SK-N-SH (cell line): ENCODE data around the gene ETS2.

Experiments
- ELF1 ChIP-seq: IDR thresholded peaks from 2 replicates; pipeline ENCODE4 v1.4.0; 2012
- EZH2phosphoT487 ChIP-seq: fragments of 200-600 bp; sonication (generic); IDR thresholded peaks from 2 replicates; pipeline ENCODE4 v1.6.1; 2017; ENCODE audit warnings: low read depth, mixed run types, mild to moderate bottlenecking, antibody characterized with exemption, moderate library complexity, borderline replicate concordance
- FOXM1 ChIP-seq: IDR thresholded peaks from 2 replicates; pipeline ENCODE4 v1.4.0; 2012; ENCODE audit warnings: low read depth, mild to moderate bottlenecking
- MEF2A ChIP-seq: IDR thresholded peaks from 2 replicates; pipeline ENCODE4 v1.4.0; 2012; ENCODE audit warnings: low read depth, borderline replicate concordance
- RCOR1 ChIP-seq: fragments of 150-350 bp; IDR thresholded peaks from 2 replicates; pipeline ENCODE4 v1.6.1; 2017; ENCODE audit warnings: antibody characterized with exemption, low read length
- TCF12 ChIP-seq: IDR thresholded peaks from 2 replicates; pipeline ENCODE4 v1.4.0; 2012
- YY1 ChIP-seq: IDR thresholded peaks from 2 replicates; pipeline ENCODE4 v1.4.0; 2012; ENCODE audit warnings: low read depth, mild to moderate bottlenecking
- TF ChIP-seq, protein P1 (sequence below): fragments of 200-600 bp; sonication (generic); IDR thresholded peaks from 2 replicates; pipeline ENCODE4 v1.6.1; 2017; ENCODE audit warnings: antibody characterized with exemption, mild to moderate bottlenecking, moderate library complexity
- TF ChIP-seq, protein P2 (sequence below): IDR thresholded peaks from 2 replicates; pipeline ENCODE4 v1.6.1; 2012; ENCODE audit warnings: mild to moderate bottlenecking, low read depth, low read length, moderate library complexity
- TF ChIP-seq, protein P3 (sequence below): fragments of 150-350 bp; IDR thresholded peaks from 2 replicates; pipeline ENCODE4 v1.6.1; 2017; ENCODE audit warnings: antibody characterized with exemption, low read length, low read depth, borderline replicate concordance

DNA sequence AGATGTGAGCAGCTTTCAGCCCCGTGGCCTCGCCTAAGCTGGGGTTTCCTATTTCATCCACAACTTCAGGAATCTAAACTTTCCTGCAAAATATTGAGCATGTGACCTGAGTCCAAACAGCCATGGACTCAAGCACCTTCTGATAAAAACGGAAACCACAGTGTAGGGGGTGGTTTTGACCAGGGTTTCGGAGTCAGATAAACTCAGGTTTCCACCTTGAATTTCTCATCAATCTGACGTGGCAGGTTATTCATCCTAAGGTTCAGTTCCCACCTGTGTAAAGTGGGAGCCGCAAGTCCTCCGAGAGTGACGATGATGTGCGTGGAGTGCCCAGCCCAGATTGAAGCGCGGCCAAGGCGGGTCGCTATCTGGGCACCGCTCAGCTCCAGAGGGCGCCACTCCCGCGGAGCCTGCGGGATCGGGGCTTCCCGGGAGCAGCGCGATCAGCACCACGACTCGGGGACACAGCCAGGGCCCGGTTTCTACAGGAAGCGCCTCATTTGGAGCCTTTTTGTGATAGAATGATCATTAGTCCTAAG lies 871 bp upstream of the ETS2 start:
- TF ChIP-seq, protein P1, sequence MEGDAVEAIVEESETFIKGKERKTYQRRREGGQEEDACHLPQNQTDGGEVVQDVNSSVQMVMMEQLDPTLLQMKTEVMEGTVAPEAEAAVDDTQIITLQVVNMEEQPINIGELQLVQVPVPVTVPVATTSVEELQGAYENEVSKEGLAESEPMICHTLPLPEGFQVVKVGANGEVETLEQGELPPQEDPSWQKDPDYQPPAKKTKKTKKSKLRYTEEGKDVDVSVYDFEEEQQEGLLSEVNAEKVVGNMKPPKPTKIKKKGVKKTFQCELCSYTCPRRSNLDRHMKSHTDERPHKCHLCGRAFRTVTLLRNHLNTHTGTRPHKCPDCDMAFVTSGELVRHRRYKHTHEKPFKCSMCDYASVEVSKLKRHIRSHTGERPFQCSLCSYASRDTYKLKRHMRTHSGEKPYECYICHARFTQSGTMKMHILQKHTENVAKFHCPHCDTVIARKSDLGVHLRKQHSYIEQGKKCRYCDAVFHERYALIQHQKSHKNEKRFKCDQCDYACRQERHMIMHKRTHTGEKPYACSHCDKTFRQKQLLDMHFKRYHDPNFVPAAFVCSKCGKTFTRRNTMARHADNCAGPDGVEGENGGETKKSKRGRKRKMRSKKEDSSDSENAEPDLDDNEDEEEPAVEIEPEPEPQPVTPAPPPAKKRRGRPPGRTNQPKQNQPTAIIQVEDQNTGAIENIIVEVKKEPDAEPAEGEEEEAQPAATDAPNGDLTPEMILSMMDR = peak; percentile 58
- TF ChIP-seq, protein P2, sequence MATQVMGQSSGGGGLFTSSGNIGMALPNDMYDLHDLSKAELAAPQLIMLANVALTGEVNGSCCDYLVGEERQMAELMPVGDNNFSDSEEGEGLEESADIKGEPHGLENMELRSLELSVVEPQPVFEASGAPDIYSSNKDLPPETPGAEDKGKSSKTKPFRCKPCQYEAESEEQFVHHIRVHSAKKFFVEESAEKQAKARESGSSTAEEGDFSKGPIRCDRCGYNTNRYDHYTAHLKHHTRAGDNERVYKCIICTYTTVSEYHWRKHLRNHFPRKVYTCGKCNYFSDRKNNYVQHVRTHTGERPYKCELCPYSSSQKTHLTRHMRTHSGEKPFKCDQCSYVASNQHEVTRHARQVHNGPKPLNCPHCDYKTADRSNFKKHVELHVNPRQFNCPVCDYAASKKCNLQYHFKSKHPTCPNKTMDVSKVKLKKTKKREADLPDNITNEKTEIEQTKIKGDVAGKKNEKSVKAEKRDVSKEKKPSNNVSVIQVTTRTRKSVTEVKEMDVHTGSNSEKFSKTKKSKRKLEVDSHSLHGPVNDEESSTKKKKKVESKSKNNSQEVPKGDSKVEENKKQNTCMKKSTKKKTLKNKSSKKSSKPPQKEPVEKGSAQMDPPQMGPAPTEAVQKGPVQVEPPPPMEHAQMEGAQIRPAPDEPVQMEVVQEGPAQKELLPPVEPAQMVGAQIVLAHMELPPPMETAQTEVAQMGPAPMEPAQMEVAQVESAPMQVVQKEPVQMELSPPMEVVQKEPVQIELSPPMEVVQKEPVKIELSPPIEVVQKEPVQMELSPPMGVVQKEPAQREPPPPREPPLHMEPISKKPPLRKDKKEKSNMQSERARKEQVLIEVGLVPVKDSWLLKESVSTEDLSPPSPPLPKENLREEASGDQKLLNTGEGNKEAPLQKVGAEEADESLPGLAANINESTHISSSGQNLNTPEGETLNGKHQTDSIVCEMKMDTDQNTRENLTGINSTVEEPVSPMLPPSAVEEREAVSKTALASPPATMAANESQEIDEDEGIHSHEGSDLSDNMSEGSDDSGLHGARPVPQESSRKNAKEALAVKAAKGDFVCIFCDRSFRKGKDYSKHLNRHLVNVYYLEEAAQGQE = peak; percentile 23; the same call in 1 of the 2 replicates
- TF ChIP-seq TCF12 (no peak), EZH2phosphoT487 (no peak), YY1 (no peak), MEF2A (no peak), ELF1 (no peak), FOXM1 (no peak), RCOR1 (no peak)
- TF ChIP-seq, protein P3, sequence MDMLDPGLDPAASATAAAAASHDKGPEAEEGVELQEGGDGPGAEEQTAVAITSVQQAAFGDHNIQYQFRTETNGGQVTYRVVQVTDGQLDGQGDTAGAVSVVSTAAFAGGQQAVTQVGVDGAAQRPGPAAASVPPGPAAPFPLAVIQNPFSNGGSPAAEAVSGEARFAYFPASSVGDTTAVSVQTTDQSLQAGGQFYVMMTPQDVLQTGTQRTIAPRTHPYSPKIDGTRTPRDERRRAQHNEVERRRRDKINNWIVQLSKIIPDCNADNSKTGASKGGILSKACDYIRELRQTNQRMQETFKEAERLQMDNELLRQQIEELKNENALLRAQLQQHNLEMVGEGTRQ = no peak
